Measurements from ENCODE around the gene POMC.
"Not testable (repeated sequence)": the region's sequence is repeated elsewhere in the genome, so short reads cannot be mapped to it uniquely, and the experiment has no call there.

DNA sequence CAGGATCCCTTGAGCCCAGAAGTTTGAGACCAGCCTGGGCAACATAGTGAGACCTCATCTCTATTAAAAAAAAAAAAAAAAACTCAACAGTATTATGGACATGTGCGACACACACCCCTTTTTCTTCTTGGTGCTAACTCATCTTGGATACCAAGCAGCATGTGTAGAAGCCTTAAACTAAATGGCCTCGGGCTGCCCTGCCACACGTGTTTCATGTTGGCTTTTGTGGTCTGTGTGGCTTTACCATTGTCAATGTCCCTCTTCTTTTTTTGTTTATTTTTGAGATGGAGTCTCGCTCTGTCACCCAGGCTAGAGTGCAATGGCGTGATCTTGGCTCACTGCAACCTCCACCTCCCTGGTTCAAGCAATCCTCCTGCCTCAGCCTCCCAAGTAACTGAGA is 17.4 kb downstream of the POMC start:
- TF ChIP-seq, protein P1, sequence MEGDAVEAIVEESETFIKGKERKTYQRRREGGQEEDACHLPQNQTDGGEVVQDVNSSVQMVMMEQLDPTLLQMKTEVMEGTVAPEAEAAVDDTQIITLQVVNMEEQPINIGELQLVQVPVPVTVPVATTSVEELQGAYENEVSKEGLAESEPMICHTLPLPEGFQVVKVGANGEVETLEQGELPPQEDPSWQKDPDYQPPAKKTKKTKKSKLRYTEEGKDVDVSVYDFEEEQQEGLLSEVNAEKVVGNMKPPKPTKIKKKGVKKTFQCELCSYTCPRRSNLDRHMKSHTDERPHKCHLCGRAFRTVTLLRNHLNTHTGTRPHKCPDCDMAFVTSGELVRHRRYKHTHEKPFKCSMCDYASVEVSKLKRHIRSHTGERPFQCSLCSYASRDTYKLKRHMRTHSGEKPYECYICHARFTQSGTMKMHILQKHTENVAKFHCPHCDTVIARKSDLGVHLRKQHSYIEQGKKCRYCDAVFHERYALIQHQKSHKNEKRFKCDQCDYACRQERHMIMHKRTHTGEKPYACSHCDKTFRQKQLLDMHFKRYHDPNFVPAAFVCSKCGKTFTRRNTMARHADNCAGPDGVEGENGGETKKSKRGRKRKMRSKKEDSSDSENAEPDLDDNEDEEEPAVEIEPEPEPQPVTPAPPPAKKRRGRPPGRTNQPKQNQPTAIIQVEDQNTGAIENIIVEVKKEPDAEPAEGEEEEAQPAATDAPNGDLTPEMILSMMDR (IDR thresholded peaks at IDR 0.05): not testable (repeated sequence)
- TF ChIP-seq EZH2 (IDR thresholded peaks at IDR 0.05; ENCODE audit: borderline replicate concordance, insufficient read depth, low read depth, low read length, poor library complexity, severe bottlenecking): not testable (repeated sequence)
